Liver (tissue), 9 donors: ENCODE data around the gene TENM3. TPM values are rescaled to one million over a fixed set of nuclear protein-coding genes. Genes with fewer than 3 reads are reported as not detected.

Experiments
- DNase-seq: peaks from one replicate; pipeline ENCODE4 v3.0.0-alpha.2; 2017; ENCODE audit warnings: low spot score
- H3K27ac ChIP-seq, 2 donors: one replicate each; pipeline ENCODE4 v1.7.0; 2013; ENCODE audit warnings: inconsistent platforms in 2 of 2, low read length in 2 of 2, control low read depth in 1 of 2, low read depth in 1 of 2, mild to moderate bottlenecking in 1 of 2
- H3K27me3 ChIP-seq, 4 donors: one replicate each; pipeline versions ENCODE4 v1.6.1 to v1.7.0; 2013; ENCODE audit warnings: low read length in 3 of 4, inconsistent platforms in 1 of 4, mild to moderate bottlenecking in 1 of 4, moderate library complexity in 1 of 4; ENCODE audit not compliant: control insufficient read depth in 4 of 4, insufficient read depth in 4 of 4
- H3K36me3 ChIP-seq, 4 donors: one replicate each; pipeline versions ENCODE4 v1.6.1 to v1.7.0; 2013; ENCODE audit warnings: low read length in 3 of 4, mild to moderate bottlenecking in 3 of 4, low read depth in 1 of 4, moderate library complexity in 1 of 4; ENCODE audit not compliant: control insufficient read depth in 4 of 4, insufficient read depth in 3 of 4
- H3K4me1 ChIP-seq, 4 donors: one replicate each; pipeline versions ENCODE4 v1.6.1 to v1.7.0; 2013; ENCODE audit warnings: low read length in 3 of 4, mild to moderate bottlenecking in 3 of 4, moderate library complexity in 1 of 4; ENCODE audit not compliant: control insufficient read depth in 4 of 4, insufficient read depth in 4 of 4
- H3K4me3 ChIP-seq, 3 donors: one replicate each; pipeline versions ENCODE4 v1.6.1 to v1.7.0; 2013; ENCODE audit warnings: low read length in 3 of 3, control low read depth in 1 of 3, low read depth in 1 of 3, mild to moderate bottlenecking in 1 of 3
- H3K9ac ChIP-seq, 2 donors: one replicate each; pipeline ENCODE4 v1.7.0; 2013; ENCODE audit warnings: low read length in 2 of 2, mild to moderate bottlenecking in 2 of 2, moderate library complexity in 2 of 2, control low read depth in 1 of 2, low read depth in 1 of 2
- H3K9me3 ChIP-seq, 4 donors: one replicate each; pipeline versions ENCODE4 v1.6.1 to v1.7.0; 2013; ENCODE audit warnings: low read length in 3 of 4; ENCODE audit not compliant: control insufficient read depth in 4 of 4
- EGR1 ChIP-seq, 2 donors: IDR thresholded peaks; 2 replicates each; pipeline ENCODE4 v1.6.1; 2016 to 2018; ENCODE audit warnings: antibody characterized with exemption in 2 of 2, low read depth in 2 of 2
- FOXA1 ChIP-seq: IDR thresholded peaks from 2 replicates; pipeline ENCODE4 v1.6.1; 2016; ENCODE audit warnings: antibody characterized with exemption
- FOXA2 ChIP-seq: IDR thresholded peaks from 2 replicates; pipeline ENCODE4 v1.6.1; 2016; ENCODE audit warnings: antibody characterized with exemption
- GABPA ChIP-seq, 2 donors: IDR thresholded peaks in 1 of 2; conservative IDR thresholded peaks in 1 of 2; 2 replicates each; pipeline ENCODE4 v1.6.1; 2016; ENCODE audit warnings: antibody characterized with exemption in 2 of 2, mild to moderate bottlenecking in 1 of 2, moderate library complexity in 1 of 2
- HNF4A ChIP-seq, 2 donors: conservative IDR thresholded peaks; 2 replicates each; pipeline ENCODE4 v1.6.1; 2016; ENCODE audit warnings: antibody characterized with exemption in 2 of 2, mild to moderate bottlenecking in 2 of 2
- HNF4G ChIP-seq: IDR thresholded peaks from 2 replicates; pipeline ENCODE4 v1.6.1; 2016; ENCODE audit warnings: antibody characterized with exemption
- JUND ChIP-seq, 2 donors: IDR thresholded peaks; 2 replicates each; pipeline ENCODE4 v1.6.1; 2016; ENCODE audit warnings: antibody characterized with exemption in 2 of 2
- NR2F2 ChIP-seq: IDR thresholded peaks from 2 replicates; pipeline ENCODE4 v1.6.1; 2016; ENCODE audit warnings: antibody characterized with exemption
- RAD21 ChIP-seq, 2 donors: IDR thresholded peaks; 2 replicates each; pipeline ENCODE4 v1.6.1; 2016; ENCODE audit warnings: antibody characterized with exemption in 2 of 2, mild to moderate bottlenecking in 2 of 2
- SP1 ChIP-seq: IDR thresholded peaks from 2 replicates; pipeline ENCODE4 v1.6.1; 2018; ENCODE audit warnings: antibody characterized with exemption, mild to moderate bottlenecking
- TAF1 ChIP-seq: conservative IDR thresholded peaks from 2 replicates; pipeline ENCODE4 v1.6.1; 2016; ENCODE audit warnings: antibody characterized with exemption, mild to moderate bottlenecking
- YY1 ChIP-seq: IDR thresholded peaks from 2 replicates; pipeline ENCODE4 v1.6.1; 2016; ENCODE audit warnings: antibody characterized with exemption, mild to moderate bottlenecking
- WGBS: extraction: QIAGEN DNeasy Blood & Tissue Kit; methylation state at CpG from one replicate; pipeline ENCODE4 v1.1.7; 2013; 5-methylcytosine and 5-hydroxymethylcytosine counted together
- polyA plus RNA-seq, 2 donors: library from polyadenylated mRNA; stranded (reverse) in 1 of 2; unstranded in 1 of 2; fragments of 200-250 nt in 1 of 2; fragments of >200 nt in 1 of 2; fragmentation: Nextera tagmentation in 1 of 2; extraction: Ambion mirVana in 1 of 2; gene quantifications; one replicate each; pipeline versions ENCODE4 v1.2.1 to v1.2.3, GENCODE V29; 2013 to 2015
- total RNA-seq, 2 donors: library from RNA; depleted of rRNA; stranded (reverse); fragments of >200 nt; gene quantifications; one replicate each; pipeline ENCODE4 v1.2.3, GENCODE V29; 2014
- TF ChIP-seq, protein P1 (sequence below): IDR thresholded peaks from 2 replicates; pipeline ENCODE4 v1.6.1; 2016; ENCODE audit warnings: antibody characterized with exemption
- TF ChIP-seq, protein P2 (sequence below): fragments of 150-350 bp; IDR thresholded peaks from 2 replicates; pipeline ENCODE4 v1.5.1; 2017; ENCODE audit warnings: improper control_type of control experiment, low read depth, low read length; ENCODE audit not compliant: missing input control
- TF ChIP-seq, protein P3 (sequence below): IDR thresholded peaks from 2 replicates; pipeline ENCODE4 v1.6.1; 2016; ENCODE audit warnings: antibody characterized with exemption, mild to moderate bottlenecking
- TF ChIP-seq, protein P4 (sequence below): IDR thresholded peaks from 2 replicates; pipeline ENCODE4 v1.6.1; 2016; ENCODE audit warnings: antibody characterized with exemption
- TF ChIP-seq, protein P5 (sequence below): IDR thresholded peaks from 2 replicates; pipeline ENCODE4 v1.6.1; 2016; ENCODE audit warnings: antibody characterized with exemption
- donor health status: healthy.
- donor health status: healthy.
- donor health status: healthy.
- donor health status: healthy.
- donor health status: healthy.

Gene TENM3
- total and polyA plus RNA-seq, 4 donors, result 0.32 to 16.8 (median 0.70) TPM

DNA sequence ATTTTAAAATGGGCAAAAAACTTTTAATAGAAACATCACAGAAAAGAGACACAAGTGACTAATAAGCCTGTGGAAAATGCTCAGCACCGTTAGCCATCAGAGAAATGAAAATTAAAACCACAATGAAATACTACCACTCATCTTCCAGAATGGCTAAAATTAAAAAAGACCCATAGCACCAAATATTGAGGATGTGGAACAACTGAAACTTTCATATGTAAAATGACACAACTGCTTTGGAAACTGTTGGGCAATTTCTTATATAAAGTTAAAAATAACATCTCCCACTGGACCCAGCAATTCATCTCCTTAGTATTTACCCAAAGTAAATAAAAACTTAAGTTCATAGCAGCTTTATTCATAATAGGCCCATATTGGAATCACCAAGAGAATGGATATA lies 94.2 kb downstream of the TENM3 start:
- 88% methylated on average over 1 of the region's 1 CpG for WGBS
- Histone ChIP-seq H3K27ac (no peak overlapping the region), H3K36me3 (no peaks in the 10 kb centered on the region), H3K27me3 (no peaks in the 10 kb centered on the region), H3K4me3 (no peak overlapping the region), H3K9me3 (no peaks in the 10 kb centered on the region), H3K4me1 (no peaks in the 10 kb centered on the region), H3K9ac (no peak overlapping the region)
- DNase-seq, result no peak
- TF ChIP-seq HNF4G (no peak), JUND (IDR thresholded peaks at IDR 0.05) (no peak), GABPA (IDR thresholded peaks at IDR 0.05 in 1 of 2, conservative IDR thresholded peaks at IDR 0.05 in 1 of 2) (no peak), TAF1 (no peak), EGR1 (IDR thresholded peaks at IDR 0.05; ENCODE audit: low read depth in 2 of 2) (no peak), FOXA2 (no peak), NR2F2 (no peak), RAD21 (IDR thresholded peaks at IDR 0.05) (no peak), YY1 (no peak), SP1 (no peak), FOXA1 (no peak), HNF4A (conservative IDR thresholded peaks at IDR 0.05) (no peak)
- TF ChIP-seq, protein P1, sequence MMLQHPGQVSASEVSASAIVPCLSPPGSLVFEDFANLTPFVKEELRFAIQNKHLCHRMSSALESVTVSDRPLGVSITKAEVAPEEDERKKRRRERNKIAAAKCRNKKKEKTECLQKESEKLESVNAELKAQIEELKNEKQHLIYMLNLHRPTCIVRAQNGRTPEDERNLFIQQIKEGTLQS, result no peak
- TF ChIP-seq, protein P2, sequence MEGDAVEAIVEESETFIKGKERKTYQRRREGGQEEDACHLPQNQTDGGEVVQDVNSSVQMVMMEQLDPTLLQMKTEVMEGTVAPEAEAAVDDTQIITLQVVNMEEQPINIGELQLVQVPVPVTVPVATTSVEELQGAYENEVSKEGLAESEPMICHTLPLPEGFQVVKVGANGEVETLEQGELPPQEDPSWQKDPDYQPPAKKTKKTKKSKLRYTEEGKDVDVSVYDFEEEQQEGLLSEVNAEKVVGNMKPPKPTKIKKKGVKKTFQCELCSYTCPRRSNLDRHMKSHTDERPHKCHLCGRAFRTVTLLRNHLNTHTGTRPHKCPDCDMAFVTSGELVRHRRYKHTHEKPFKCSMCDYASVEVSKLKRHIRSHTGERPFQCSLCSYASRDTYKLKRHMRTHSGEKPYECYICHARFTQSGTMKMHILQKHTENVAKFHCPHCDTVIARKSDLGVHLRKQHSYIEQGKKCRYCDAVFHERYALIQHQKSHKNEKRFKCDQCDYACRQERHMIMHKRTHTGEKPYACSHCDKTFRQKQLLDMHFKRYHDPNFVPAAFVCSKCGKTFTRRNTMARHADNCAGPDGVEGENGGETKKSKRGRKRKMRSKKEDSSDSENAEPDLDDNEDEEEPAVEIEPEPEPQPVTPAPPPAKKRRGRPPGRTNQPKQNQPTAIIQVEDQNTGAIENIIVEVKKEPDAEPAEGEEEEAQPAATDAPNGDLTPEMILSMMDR, result no peak
- TF ChIP-seq, protein P3, sequence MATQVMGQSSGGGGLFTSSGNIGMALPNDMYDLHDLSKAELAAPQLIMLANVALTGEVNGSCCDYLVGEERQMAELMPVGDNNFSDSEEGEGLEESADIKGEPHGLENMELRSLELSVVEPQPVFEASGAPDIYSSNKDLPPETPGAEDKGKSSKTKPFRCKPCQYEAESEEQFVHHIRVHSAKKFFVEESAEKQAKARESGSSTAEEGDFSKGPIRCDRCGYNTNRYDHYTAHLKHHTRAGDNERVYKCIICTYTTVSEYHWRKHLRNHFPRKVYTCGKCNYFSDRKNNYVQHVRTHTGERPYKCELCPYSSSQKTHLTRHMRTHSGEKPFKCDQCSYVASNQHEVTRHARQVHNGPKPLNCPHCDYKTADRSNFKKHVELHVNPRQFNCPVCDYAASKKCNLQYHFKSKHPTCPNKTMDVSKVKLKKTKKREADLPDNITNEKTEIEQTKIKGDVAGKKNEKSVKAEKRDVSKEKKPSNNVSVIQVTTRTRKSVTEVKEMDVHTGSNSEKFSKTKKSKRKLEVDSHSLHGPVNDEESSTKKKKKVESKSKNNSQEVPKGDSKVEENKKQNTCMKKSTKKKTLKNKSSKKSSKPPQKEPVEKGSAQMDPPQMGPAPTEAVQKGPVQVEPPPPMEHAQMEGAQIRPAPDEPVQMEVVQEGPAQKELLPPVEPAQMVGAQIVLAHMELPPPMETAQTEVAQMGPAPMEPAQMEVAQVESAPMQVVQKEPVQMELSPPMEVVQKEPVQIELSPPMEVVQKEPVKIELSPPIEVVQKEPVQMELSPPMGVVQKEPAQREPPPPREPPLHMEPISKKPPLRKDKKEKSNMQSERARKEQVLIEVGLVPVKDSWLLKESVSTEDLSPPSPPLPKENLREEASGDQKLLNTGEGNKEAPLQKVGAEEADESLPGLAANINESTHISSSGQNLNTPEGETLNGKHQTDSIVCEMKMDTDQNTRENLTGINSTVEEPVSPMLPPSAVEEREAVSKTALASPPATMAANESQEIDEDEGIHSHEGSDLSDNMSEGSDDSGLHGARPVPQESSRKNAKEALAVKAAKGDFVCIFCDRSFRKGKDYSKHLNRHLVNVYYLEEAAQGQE, result no peak
- TF ChIP-seq, protein P4, sequence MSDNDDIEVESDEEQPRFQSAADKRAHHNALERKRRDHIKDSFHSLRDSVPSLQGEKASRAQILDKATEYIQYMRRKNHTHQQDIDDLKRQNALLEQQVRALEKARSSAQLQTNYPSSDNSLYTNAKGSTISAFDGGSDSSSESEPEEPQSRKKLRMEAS, result no peak
- TF ChIP-seq, protein P5, sequence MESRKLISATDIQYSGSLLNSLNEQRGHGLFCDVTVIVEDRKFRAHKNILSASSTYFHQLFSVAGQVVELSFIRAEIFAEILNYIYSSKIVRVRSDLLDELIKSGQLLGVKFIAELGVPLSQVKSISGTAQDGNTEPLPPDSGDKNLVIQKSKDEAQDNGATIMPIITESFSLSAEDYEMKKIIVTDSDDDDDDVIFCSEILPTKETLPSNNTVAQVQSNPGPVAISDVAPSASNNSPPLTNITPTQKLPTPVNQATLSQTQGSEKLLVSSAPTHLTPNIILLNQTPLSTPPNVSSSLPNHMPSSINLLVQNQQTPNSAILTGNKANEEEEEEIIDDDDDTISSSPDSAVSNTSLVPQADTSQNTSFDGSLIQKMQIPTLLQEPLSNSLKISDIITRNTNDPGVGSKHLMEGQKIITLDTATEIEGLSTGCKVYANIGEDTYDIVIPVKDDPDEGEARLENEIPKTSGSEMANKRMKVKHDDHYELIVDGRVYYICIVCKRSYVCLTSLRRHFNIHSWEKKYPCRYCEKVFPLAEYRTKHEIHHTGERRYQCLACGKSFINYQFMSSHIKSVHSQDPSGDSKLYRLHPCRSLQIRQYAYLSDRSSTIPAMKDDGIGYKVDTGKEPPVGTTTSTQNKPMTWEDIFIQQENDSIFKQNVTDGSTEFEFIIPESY, result no peak

DNA sequence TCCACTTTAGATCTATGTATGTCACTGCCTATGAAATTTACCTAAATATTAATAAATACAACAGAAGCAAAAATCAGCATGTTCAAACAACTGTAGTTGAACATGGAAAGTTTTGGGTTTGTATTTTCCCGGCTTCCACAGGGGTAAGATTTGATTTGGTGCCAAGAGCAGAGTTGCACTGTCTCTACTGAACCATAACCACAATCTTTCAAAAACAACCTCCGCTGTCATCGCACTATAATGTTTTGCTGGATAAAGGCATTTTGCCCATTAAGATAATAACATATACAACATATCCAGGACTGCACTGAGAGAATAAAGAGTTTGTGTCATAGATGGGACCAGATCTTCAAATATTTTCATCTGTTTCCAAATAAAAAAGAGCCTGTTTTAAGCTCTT lies 94.9 kb downstream of the TENM3 start:
- TF ChIP-seq JUND (IDR thresholded peaks at IDR 0.05), result no peak
- TF ChIP-seq, protein P5, result no peak
- no peak for TF ChIP-seq GABPA (IDR thresholded peaks at IDR 0.05 in 1 of 2, conservative IDR thresholded peaks at IDR 0.05 in 1 of 2)
- TF ChIP-seq, protein P2, result no peak
- TF ChIP-seq, protein P4, result no peak
- TF ChIP-seq HNF4A (conservative IDR thresholded peaks at IDR 0.05), result no peak
- no peak for TF ChIP-seq RAD21 (IDR thresholded peaks at IDR 0.05)
- TF ChIP-seq FOXA1, result no peak
- TF ChIP-seq EGR1 (IDR thresholded peaks at IDR 0.05; ENCODE audit: low read depth in 2 of 2), result no peak
- TF ChIP-seq SP1, result no peak
- no peak for TF ChIP-seq NR2F2
- H3K36me3 ChIP-seq, result no peaks in the 10 kb centered on the region

More for the DNA sequence above, 94.9 kb downstream of the TENM3 start:
- Histone ChIP-seq H3K27ac (no peak overlapping the region), H3K27me3 (no peaks in the 10 kb centered on the region), H3K4me3 (no peak overlapping the region), H3K4me1 (no peaks in the 10 kb centered on the region), H3K9me3 (no peaks in the 10 kb centered on the region), H3K9ac (no peak overlapping the region)
- DNase-seq, result no peak
- WGBS, result 90% methylated on average over 3 of the region's 3 CpGs
